Inflammatory macrophage treated with lipopolysaccharide for 4 hours (primary cell): ENCODE data around the gene FMR1NB.

Experiments used
- DNase-seq: peaks from one replicate; pipeline ENCODE4 v3.0.0-alpha.2; 2020

FMR1NB gene

GRCh38 chrX:147981038-147981752, at the start of gene FMR1NB:
TSS of gene FMR1NB (plus strand) at chrX:147981337. CDS start at chrX:147981403, 66 bp downstream.
- no peak for DNase-seq

GRCh38 chrX:147933815-147934214, 47.3 kb upstream of the FMR1NB start:
- DNase-seq, result no peak

- no peak for DNase-seq
Observed at GRCh38 chrX:147935156-147935758, 45.9 kb upstream of the FMR1NB start.

GRCh38 chrX:147945286-147945685, 35.9 kb upstream of the FMR1NB start:
- no peak for DNase-seq

GRCh38 chrX:147948531-147948930, 32.6 kb upstream of the FMR1NB start:
- DNase-seq, result no peak

- no peak for DNase-seq
Observed at GRCh38 chrX:147950352-147950751, 30.8 kb upstream of the FMR1NB start.

- no peak for DNase-seq
Observed at GRCh38 chrX:147953976-147954375, 27.2 kb upstream of the FMR1NB start.

- DNase-seq, result no peak
Observed at GRCh38 chrX:147957291-147957690, 23.8 kb upstream of the FMR1NB start.

- DNase-seq, result no peak
Observed at GRCh38 chrX:147958291-147958690, 22.8 kb upstream of the FMR1NB start.

GRCh38 chrX:147960722-147961121, 20.4 kb upstream of the FMR1NB start:
- DNase-seq, result no peak

- no peak for DNase-seq
Observed at GRCh38 chrX:147962476-147962875, 18.7 kb upstream of the FMR1NB start.

- DNase-seq, result no peak
Observed at GRCh38 chrX:147978931-147979330, 2.2 kb upstream of the FMR1NB start.

GRCh38 chrX:148020329-148020728, 39.2 kb downstream of the FMR1NB start:
- DNase-seq, result no peak

GRCh38 chrX:148024425-148025148, 43.5 kb downstream of the FMR1NB start:
- DNase-seq, result peak; percentile 68

GRCh38 chrX:148035380-148035779, 54.2 kb downstream of the FMR1NB start:
- no peak for DNase-seq

- no peak for DNase-seq
Observed at GRCh38 chrX:148037020-148037419, 55.9 kb downstream of the FMR1NB start.

GRCh38 chrX:148043271-148043855, 62.2 kb downstream of the FMR1NB start:
- DNase-seq, result peak; percentile 67

GRCh38 chrX:148047200-148047599, 66.1 kb downstream of the FMR1NB start:
- no peak for DNase-seq

GRCh38 chrX:148049441-148049840, 68.3 kb downstream of the FMR1NB start:
- DNase-seq, result peak; percentile 18

GRCh38 chrX:148051973-148052372, 70.8 kb downstream of the FMR1NB start:
- DNase-seq, result no peak

GRCh38 chrX:148067285-148067684, 86.1 kb downstream of the FMR1NB start:
- DNase-seq, result no peak

GRCh38 chrX:148069759-148070503, 88.8 kb downstream of the FMR1NB start:
- peak; percentile 75 for DNase-seq

GRCh38 chrX:148070504-148070877, 89.4 kb downstream of the FMR1NB start:
- DNase-seq, result no peak
